Gastrocnemius medialis (tissue), 4 donors: ENCODE data around the gene SASH1. TPM values are rescaled to one million over a fixed set of nuclear protein-coding genes. Genes with fewer than 3 reads are reported as not detected.

Experiments used
- ATAC-seq, 2 donors: fragments of 150-250 bp; one replicate each; pipeline ENCODE4 v1.9.1; 2016
- DNase-seq, 2 donors: peaks; one replicate each; pipeline ENCODE4 v3.0.0-alpha.2; 2019
- H3K27ac ChIP-seq, 4 donors: fragments of 200-600 bp; sonication (generic); 1 replicate in 1 of 4; 2 replicates in 3 of 4; pipeline ENCODE4 v1.5.1; 2016 to 2018; ENCODE audit warnings: mild to moderate bottlenecking in 2 of 4, moderate library complexity in 1 of 4
- H3K27me3 ChIP-seq, 3 donors: fragments of 200-600 bp; sonication (generic) in 2 of 3; 1 replicate in 1 of 3; 2 replicates in 2 of 3; pipeline versions ENCODE4 v1.5.1 to v1.6.0; 2016 to 2019; ENCODE audit warnings: mild to moderate bottlenecking in 1 of 3, moderate library complexity in 1 of 3
- H3K36me3 ChIP-seq, 2 donors: fragments of 200-600 bp; sonication (generic) in 1 of 2; one replicate each; pipeline ENCODE4 v1.5.1; 2017 to 2018
- H3K4me1 ChIP-seq, 2 donors: fragments of 200-600 bp; sonication (generic) in 1 of 2; one replicate each; pipeline ENCODE4 v1.5.1; 2016 to 2017; ENCODE audit warnings: mild to moderate bottlenecking in 2 of 2
- H3K4me3 ChIP-seq, 4 donors: fragments of 200-600 bp; sonication (generic) in 3 of 4; 1 replicate in 1 of 4; 2 replicates in 3 of 4; pipeline ENCODE4 v1.5.1; 2016 to 2019; ENCODE audit warnings: mild to moderate bottlenecking in 2 of 4
- H3K9me3 ChIP-seq, 3 donors: fragments of 200-600 bp; sonication (generic) in 2 of 3; 1 replicate in 1 of 3; 2 replicates in 2 of 3; pipeline ENCODE4 v1.5.1; 2016 to 2019
- POLR2A ChIP-seq, 2 donors: fragments of 450-650 bp; IDR thresholded peaks; one replicate each; pipeline ENCODE4 v1.6.1; 2017; ENCODE audit warnings: antibody characterized with exemption in 2 of 2, mild to moderate bottlenecking in 2 of 2, moderate library complexity in 2 of 2
- in situ Hi-C, 4 donors: fragments of 200-750 bp; cut with MboI; loops; one replicate each; pipeline versions ENCODE4 v1.15.0 to v1.8.0; 2017; ENCODE audit warnings: low sequenced_read_pairs in 4 of 4
- intact Hi-C: fragments of 100-400 bp; cut with DNase I; formaldehyde crosslinking; loops from one replicate; pipeline ENCODE4 v1.15.1; 2023; ENCODE audit warnings: low total_unique reads
- total RNA-seq, 4 donors: library from RNA; depleted of rRNA; stranded (reverse); fragments of >200 nt; gene quantifications; one replicate each; pipeline versions ENCODE4 v1.1.0 to v1.2.3, GENCODE V29; 2016
- TF ChIP-seq, protein P1 (sequence below), 5 experiments: fragments of 450-650 bp in 3 of 5; fragments of 200-600 bp in 2 of 5; sonication (generic) in 2 of 5; IDR thresholded peaks in 4 of 5; conservative IDR thresholded peaks in 1 of 5; 1 replicate in 4 of 5; 2 replicates in 1 of 5; pipeline ENCODE4 v1.5.1; 2016 to 2019; ENCODE audit warnings: antibody characterized with exemption in 5 of 5, mild to moderate bottlenecking in 3 of 5, moderate library complexity in 3 of 5

Gene SASH1
- total RNA-seq, 4 donors from 2014 or later, result 28.2 to 42.4 (median 35.4) TPM

DNA sequence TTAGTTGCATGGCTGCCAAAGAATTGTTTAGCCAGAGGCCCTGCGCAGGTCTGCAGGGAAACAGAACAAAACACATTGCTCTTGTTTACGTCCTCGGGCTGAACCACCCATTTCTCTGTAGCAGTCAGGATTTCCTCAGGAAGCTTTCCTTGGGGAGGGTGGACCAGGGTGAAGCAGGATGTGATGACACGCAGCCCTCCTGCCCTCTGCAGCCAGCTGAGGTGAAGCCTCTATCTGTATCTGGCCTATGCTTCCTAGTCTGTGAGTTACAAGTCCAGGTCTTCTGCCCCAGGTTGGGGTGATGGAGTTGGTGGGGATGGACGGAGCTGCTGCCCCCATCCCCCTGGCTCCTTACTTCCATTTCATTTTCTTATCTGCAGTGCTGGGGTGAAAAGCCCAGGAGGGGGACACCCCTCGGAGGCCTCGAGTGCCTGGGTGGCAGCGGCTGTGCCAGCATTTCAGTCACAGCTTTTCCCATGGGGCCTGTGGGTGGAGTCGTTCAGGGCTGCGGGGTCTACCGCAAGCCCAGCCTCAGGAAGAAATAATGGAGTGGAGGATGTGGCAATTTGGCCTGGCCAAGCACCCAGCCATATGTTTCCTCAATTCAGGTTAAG lies 24.9 kb downstream of the SASH1 start:
- DNase-seq, result peak; percentile 60 to 76
- Histone ChIP-seq H3K4me1 (peaks cover 4 to 41% of the 10 kb centered on the region in 2 donors), H3K27me3 (no peaks in the 10 kb centered on the region), H3K27ac (peak overlapping the region; percentile 59 to 81 (median 78)), H3K36me3 (no peaks in the 10 kb centered on the region), H3K9me3 (no peaks in the 10 kb centered on the region), H3K4me3 (peak overlapping the region in 1 of 4 donors; percentile 2)
- peak; percentile 76 to 79 for ATAC-seq
- peak; percentile 4 to 46 for TF ChIP-seq POLR2A (IDR thresholded peaks at IDR 0.05)
- TF ChIP-seq, protein P1, sequence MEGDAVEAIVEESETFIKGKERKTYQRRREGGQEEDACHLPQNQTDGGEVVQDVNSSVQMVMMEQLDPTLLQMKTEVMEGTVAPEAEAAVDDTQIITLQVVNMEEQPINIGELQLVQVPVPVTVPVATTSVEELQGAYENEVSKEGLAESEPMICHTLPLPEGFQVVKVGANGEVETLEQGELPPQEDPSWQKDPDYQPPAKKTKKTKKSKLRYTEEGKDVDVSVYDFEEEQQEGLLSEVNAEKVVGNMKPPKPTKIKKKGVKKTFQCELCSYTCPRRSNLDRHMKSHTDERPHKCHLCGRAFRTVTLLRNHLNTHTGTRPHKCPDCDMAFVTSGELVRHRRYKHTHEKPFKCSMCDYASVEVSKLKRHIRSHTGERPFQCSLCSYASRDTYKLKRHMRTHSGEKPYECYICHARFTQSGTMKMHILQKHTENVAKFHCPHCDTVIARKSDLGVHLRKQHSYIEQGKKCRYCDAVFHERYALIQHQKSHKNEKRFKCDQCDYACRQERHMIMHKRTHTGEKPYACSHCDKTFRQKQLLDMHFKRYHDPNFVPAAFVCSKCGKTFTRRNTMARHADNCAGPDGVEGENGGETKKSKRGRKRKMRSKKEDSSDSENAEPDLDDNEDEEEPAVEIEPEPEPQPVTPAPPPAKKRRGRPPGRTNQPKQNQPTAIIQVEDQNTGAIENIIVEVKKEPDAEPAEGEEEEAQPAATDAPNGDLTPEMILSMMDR (IDR thresholded peaks at IDR 0.05 in 4 of 5, conservative IDR thresholded peaks at IDR 0.05 in 1 of 5), result no peak
- intact Hi-C loops (no loop called here), in situ Hi-C loops (no loop called here)

- TF ChIP-seq, protein P1 (IDR thresholded peaks at IDR 0.05 in 4 of 5, conservative IDR thresholded peaks at IDR 0.05 in 1 of 5), result no peak
- no peak for TF ChIP-seq POLR2A (IDR thresholded peaks at IDR 0.05)
- in situ Hi-C loops, result no loop called here
- Histone ChIP-seq H3K9me3 (no peaks in the 10 kb centered on the region), H3K27me3 (no peaks in the 10 kb centered on the region), H3K4me3 (no peak overlapping the region), H3K4me1 (peaks cover 4 to 25% of the 10 kb centered on the region in 2 donors), H3K36me3 (no peaks in the 10 kb centered on the region), H3K27ac (peak overlapping the region; percentile 20 to 81 (median 78))
- ATAC-seq (no peak), DNase-seq (no peak)
- intact Hi-C loops, result no loop called here
Measured at GRCh38 chr6:148370176-148370575, 27.5 kb downstream of the SASH1 start.

DNA sequence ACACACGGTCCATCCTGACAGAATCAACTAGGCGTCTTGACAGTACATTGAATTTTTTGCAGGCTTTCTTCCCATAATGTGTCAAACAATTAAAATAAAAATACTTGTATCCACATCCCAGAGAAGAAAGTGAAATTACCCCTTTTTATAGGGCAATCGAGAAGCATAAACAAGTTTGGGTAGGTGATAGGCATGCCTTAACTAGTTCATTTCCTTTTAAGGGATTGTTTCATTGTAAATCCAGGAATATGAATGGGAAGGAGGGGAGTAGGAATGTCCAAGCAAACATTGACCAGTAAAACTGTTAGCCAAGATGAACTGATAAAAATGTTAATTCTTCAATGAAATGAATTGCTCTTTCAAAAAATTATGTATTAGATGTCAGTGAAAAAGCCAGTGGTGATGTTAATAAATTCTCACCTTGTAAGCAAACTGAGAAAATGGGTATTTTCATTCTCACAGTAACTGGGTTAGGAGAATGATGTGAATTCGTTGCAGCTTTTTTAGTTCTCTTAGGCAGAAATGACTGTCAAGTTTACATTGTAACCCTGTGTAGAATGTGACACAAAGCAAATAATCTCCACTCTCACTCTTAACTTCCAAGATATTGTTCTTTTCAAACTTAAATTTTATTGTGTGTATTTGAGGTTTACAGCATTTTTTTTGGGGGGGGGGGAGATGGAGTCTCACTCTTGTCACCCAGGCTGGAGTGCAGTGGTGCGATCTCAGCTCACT lies 31.6 kb downstream of the SASH1 start:
- Histone ChIP-seq H3K4me3 (no peak overlapping the region), H3K27me3 (no peaks in the 10 kb centered on the region), H3K36me3 (no peaks in the 10 kb centered on the region), H3K4me1 (peaks cover 0 to 13% of the 10 kb centered on the region in 2 donors), H3K9me3 (no peaks in the 10 kb centered on the region), H3K27ac (no peak overlapping the region)
- TF ChIP-seq, protein P1 (IDR thresholded peaks at IDR 0.05 in 4 of 5, conservative IDR thresholded peaks at IDR 0.05 in 1 of 5), result no peak
- TF ChIP-seq POLR2A (IDR thresholded peaks at IDR 0.05), result no peak
- ATAC-seq, result no peak
- no peak for DNase-seq
- in situ Hi-C loops (no loop called here), intact Hi-C loops (no loop called here)

GRCh38 chr6:148375401-148375800 lies 32.8 kb downstream of the SASH1 start:
- H3K4me1 ChIP-seq, result peaks cover 4 to 20% of the 10 kb centered on the region in 2 donors
- in situ Hi-C loops, result no loop called here
- no peak for ATAC-seq

More at GRCh38 chr6:148375401-148375800, 32.8 kb downstream of the SASH1 start:
- no peak for DNase-seq
- no peak overlapping the region for H3K27ac ChIP-seq
- H3K36me3 ChIP-seq, result no peaks in the 10 kb centered on the region
- intact Hi-C loops, result no loop called here
- no peaks in the 10 kb centered on the region for H3K27me3 ChIP-seq
- TF ChIP-seq, protein P1 (IDR thresholded peaks at IDR 0.05 in 4 of 5, conservative IDR thresholded peaks at IDR 0.05 in 1 of 5), result no peak
- no peak for TF ChIP-seq POLR2A (IDR thresholded peaks at IDR 0.05)
- H3K9me3 ChIP-seq, result no peaks in the 10 kb centered on the region
- no peak overlapping the region for H3K4me3 ChIP-seq
